Endothelial cell (in vitro differentiated cells): ENCODE measurements around the gene ATG12. TPM values are rescaled to one million over a fixed set of nuclear protein-coding genes. Genes with fewer than 3 reads are reported as not detected.
A peak's percentile ranks its signal among the peaks of the same experiment; 100 is the strongest.
"Not testable (repeated sequence)": the region's sequence is repeated elsewhere in the genome, so short reads cannot be mapped to it uniquely, and the experiment has no call there.

Experiments used
- DNase-seq: peaks from one replicate; pipeline ENCODE4 v3.0.0; 2021; ENCODE audit warnings: low spot score
- H3K27ac Mint-ChIP-seq: one replicate; pipeline ENCODE4 v1.8.0; 2021; ENCODE audit warnings: mixed read lengths, inconsistent platforms; ENCODE audit not compliant: unreplicated experiment
- H3K27me3 Mint-ChIP-seq: one replicate; pipeline ENCODE4 v1.8.0; 2021; ENCODE audit warnings: mild to moderate bottlenecking, moderate library complexity, mixed read lengths, inconsistent platforms; ENCODE audit not compliant: unreplicated experiment
- H3K36me3 Mint-ChIP-seq: one replicate; pipeline ENCODE4 v1.8.0; 2021; ENCODE audit warnings: mild to moderate bottlenecking, low read depth, mixed read lengths, inconsistent platforms; ENCODE audit not compliant: unreplicated experiment
- H3K4me1 Mint-ChIP-seq: one replicate; pipeline ENCODE4 v1.8.0; 2021; ENCODE audit warnings: mild to moderate bottlenecking, mixed read lengths, inconsistent platforms; ENCODE audit not compliant: unreplicated experiment
- H3K4me3 Mint-ChIP-seq: one replicate; pipeline ENCODE4 v1.8.0; 2021; ENCODE audit warnings: mild to moderate bottlenecking, mixed read lengths, inconsistent platforms; ENCODE audit not compliant: unreplicated experiment
- H3K9me3 Mint-ChIP-seq: one replicate; pipeline ENCODE4 v1.8.0; 2021; ENCODE audit warnings: mixed read lengths, inconsistent platforms; ENCODE audit not compliant: unreplicated experiment
- total RNA-seq: library from RNA; stranded (reverse); fragmentation: NEBNext Ultra II Directional; extraction: Animal tissue kit (Norgen Biotek cat#: 25700); gene quantifications from one replicate; pipeline ENCODE4 v1.2.1, GENCODE V29; 2021; ENCODE audit not compliant: unreplicated experiment
- TF ChIP-seq, protein P1 (sequence below): fragments of 200-600 bp; sonication (generic); IDR thresholded peaks from one replicate; pipeline ENCODE4 v1.5.0; 2021; ENCODE audit warnings: antibody characterized with exemption; ENCODE audit not compliant: unreplicated experiment

Gene ATG12
- total RNA-seq, 1 donor from 2014 or later, result 50.8 TPM

DNA sequence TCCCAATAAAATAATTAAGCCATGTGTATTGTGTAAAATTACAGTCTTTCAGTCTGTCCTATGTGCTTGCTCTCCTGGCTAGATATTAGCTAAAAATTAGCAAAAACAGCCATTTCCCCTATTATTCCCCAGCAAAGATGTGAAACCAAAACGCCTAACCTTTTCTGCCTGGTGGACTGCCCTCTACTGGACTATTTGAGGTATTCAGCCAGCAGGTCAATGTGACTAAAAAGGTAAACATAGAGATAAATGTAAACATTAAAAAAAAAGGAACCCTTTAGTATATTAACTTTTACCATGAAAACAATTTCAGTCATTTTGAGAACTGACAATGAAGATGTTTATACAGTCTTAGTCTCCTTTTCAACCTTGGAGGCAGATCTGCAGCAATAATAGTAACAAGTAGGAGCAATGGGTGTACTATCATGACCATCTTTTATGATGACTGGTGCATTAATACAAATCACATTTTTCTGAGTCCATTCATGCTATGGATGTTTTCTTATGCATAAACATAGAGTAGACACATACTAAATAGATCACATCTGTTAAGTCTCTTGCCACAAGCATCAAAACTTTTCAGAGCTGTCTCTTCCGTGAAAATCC is 10.1 kb downstream of the ATG12 start:
- H3K27ac Mint-ChIP-seq, result no peak overlapping the region
- peaks cover 16% of the 10 kb centered on the region for H3K36me3 Mint-ChIP-seq
- TF ChIP-seq, protein P1, sequence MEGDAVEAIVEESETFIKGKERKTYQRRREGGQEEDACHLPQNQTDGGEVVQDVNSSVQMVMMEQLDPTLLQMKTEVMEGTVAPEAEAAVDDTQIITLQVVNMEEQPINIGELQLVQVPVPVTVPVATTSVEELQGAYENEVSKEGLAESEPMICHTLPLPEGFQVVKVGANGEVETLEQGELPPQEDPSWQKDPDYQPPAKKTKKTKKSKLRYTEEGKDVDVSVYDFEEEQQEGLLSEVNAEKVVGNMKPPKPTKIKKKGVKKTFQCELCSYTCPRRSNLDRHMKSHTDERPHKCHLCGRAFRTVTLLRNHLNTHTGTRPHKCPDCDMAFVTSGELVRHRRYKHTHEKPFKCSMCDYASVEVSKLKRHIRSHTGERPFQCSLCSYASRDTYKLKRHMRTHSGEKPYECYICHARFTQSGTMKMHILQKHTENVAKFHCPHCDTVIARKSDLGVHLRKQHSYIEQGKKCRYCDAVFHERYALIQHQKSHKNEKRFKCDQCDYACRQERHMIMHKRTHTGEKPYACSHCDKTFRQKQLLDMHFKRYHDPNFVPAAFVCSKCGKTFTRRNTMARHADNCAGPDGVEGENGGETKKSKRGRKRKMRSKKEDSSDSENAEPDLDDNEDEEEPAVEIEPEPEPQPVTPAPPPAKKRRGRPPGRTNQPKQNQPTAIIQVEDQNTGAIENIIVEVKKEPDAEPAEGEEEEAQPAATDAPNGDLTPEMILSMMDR, result peak; percentile 73
- H3K9me3 Mint-ChIP-seq, result no peaks in the 10 kb centered on the region
- no peak overlapping the region for H3K4me3 Mint-ChIP-seq
- no peaks in the 10 kb centered on the region for H3K4me1 Mint-ChIP-seq
- DNase-seq, result peak; percentile 25
- no peaks in the 10 kb centered on the region for H3K27me3 Mint-ChIP-seq

DNA sequence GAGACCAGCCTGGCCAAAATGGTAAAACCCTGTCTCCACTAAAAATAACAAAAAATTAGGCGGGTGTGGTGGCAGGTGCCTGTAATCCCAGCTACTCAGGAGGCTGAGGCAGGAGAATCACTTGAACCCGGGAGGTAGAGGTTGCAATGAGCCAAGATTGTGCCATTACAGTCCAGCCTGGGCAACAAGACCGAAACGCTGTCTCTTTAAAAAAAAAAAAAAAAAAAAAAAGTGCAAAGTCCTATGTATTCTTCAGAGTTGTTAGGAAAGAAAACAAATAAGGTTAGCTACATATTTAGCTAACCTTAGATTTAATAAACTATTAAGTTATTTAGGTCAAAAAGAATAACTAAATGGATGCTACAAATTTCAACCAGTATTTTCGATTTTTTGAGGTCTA is 11.5 kb downstream of the ATG12 start:
- no peaks in the 10 kb centered on the region for H3K4me1 Mint-ChIP-seq
- no peaks in the 10 kb centered on the region for H3K9me3 Mint-ChIP-seq
- H3K4me3 Mint-ChIP-seq, result no peak overlapping the region
- H3K27me3 Mint-ChIP-seq, result no peaks in the 10 kb centered on the region
- TF ChIP-seq, protein P1, result no peak
- H3K36me3 Mint-ChIP-seq, result peaks cover 12% of the 10 kb centered on the region
- no peak for DNase-seq
- no peak overlapping the region for H3K27ac Mint-ChIP-seq

DNA sequence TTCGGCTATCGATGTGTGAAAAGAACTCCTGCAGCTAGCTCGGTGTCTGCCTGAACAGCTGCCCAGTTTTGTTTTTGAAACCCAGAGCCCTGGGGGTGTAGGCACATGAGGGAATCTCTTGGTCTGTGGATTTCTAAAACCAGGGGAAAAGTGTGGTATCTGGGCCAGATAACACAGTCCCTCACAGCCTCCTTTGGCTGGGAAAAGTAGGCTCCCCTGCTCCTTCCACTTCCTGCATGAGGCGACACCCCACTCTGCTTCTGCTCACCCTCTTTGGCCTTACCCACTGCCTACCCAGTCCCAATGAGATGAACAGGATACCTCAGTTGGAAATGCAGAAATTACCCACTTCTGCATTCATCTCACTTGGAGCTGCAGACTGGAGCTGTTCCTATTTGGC is 15.4 kb downstream of the ATG12 start:
- Mint-ChIP-seq H3K27ac (no peak overlapping the region), H3K4me1 (no peaks in the 10 kb centered on the region), H3K36me3 (peaks cover 12% of the 10 kb centered on the region), H3K4me3 (no peak overlapping the region), H3K27me3 (no peaks in the 10 kb centered on the region), H3K9me3 (no peaks in the 10 kb centered on the region)
- no peak for DNase-seq
- TF ChIP-seq, protein P1, result no peak

DNA sequence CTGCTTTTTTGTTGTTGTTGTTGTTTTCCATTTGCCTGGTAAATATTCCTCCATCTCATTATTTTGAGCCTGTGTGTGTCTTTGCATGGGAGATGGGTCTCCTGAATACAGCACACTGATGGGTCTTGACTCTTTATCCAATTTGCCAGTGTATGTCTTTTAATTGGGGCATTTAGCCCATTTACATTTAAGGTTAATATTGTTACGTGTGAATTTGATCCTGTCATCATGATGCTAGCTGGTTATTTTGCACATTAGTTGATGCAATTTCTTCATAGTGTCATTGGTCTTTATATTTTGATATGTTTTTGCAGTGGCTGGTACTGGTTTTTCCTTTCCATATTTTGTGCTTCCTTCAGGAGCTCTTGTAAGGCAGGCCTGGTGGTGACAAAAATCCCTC is 16.4 kb downstream of the ATG12 start:
- H3K36me3 Mint-ChIP-seq, result peaks cover 12% of the 10 kb centered on the region
- H3K4me1 Mint-ChIP-seq, H3K27me3 Mint-ChIP-seq, H3K27ac Mint-ChIP-seq, DNase-seq, H3K9me3 Mint-ChIP-seq, H3K4me3 Mint-ChIP-seq: not testable (repeated sequence)

DNA sequence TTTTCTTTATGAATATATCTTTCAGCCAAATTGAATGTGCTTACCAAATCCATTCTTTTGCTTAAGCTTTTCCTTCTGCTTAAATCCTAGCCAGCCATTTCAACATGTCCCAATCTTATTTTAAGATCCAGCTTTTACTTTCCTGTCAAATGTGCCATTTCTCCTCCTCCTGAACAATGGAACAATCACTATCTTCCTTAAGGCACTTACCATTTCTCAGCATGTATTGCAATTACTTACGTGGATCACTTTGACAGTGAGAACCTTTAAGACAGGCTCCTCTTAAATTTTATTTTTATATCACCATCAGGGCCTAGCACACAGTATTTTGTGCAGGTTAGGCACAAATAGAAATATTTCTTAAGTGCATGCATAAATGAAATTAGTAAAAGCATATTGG is 20.5 kb downstream of the ATG12 start:
- TF ChIP-seq, protein P1, result no peak
- Mint-ChIP-seq H3K27me3 (peaks cover 2% of the 10 kb centered on the region), H3K4me3 (no peak overlapping the region), H3K36me3 (no peaks in the 10 kb centered on the region), H3K4me1 (peaks cover 3% of the 10 kb centered on the region), H3K27ac (no peak overlapping the region), H3K9me3 (no peaks in the 10 kb centered on the region)
- DNase-seq, result no peak
